ENCODE measurements around the gene POLR2E.

POLR2E gene

DNA sequence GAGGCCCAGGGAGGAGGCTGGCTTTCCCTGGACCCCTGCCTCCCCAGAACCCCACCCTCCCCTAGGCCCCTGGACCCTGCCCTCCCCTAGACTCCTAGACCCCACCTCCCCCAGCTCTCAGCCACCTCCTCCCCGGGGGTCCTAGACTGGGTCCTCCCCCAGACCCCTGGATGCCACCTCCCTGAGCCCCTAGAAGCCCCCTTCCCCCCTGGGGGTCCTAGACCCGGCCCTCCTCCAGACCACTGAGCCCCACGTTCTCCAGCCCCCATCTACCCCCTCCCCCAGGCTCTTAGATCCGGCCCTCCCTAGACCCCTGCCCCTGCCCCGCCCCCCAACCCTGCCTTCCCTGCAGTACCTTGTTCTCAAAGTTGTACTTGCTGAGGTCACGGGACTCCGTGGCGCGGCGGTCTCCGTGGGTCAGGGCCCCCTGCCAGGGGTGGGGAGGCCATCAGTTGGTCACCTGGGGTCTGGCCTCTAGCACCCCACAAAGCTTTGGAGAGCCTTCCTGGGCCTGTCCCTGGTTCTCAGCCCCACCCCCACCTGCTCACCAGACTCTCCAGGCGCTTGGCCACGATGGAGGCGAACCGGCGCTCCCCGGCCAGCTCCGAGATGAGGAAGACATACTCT, 16.6 kb upstream of the POLR2E start:
- DNase-seq = no peak

DNA sequence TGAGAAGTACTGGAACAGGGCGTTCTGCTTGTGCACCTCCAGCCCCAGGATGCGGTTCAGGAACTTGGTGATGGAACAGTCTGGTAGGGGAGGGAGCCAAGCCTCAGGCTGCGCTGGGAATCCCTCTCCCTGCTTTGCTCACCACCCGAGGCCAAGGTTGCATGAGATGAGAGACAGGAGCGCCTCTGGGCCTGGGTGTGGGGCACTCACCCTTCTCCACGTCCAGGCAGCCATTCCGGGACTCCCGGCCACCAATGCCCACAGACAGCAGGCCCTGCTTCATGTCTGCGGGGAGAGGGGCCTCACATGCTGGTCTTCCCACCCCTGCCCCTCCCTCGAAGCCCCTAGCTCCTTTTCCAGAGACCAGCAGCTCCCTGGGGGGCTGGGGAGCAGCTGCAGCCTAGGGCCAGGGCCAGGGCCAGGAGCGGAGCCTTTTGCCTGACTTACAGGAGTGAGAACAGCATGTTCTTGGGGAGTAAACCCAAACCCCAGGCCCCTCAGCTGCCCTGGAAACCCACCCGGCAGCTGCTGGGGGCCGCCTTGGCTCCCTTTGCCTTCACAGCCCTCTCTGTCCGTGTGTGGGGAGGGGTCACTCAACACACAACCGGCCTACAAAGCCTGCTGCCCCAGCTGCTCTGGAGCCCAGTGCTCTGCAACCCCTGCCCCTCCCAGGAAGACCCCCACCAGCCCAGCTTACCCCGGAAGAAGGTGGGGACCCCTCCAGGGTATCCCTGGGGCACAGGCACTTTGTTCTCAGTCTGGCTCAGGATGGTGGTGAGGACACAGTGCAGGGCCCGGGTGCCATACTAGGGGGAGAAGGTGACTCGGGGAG, 15.8 kb upstream of the POLR2E start:
- DNase-seq = no peak

DNA sequence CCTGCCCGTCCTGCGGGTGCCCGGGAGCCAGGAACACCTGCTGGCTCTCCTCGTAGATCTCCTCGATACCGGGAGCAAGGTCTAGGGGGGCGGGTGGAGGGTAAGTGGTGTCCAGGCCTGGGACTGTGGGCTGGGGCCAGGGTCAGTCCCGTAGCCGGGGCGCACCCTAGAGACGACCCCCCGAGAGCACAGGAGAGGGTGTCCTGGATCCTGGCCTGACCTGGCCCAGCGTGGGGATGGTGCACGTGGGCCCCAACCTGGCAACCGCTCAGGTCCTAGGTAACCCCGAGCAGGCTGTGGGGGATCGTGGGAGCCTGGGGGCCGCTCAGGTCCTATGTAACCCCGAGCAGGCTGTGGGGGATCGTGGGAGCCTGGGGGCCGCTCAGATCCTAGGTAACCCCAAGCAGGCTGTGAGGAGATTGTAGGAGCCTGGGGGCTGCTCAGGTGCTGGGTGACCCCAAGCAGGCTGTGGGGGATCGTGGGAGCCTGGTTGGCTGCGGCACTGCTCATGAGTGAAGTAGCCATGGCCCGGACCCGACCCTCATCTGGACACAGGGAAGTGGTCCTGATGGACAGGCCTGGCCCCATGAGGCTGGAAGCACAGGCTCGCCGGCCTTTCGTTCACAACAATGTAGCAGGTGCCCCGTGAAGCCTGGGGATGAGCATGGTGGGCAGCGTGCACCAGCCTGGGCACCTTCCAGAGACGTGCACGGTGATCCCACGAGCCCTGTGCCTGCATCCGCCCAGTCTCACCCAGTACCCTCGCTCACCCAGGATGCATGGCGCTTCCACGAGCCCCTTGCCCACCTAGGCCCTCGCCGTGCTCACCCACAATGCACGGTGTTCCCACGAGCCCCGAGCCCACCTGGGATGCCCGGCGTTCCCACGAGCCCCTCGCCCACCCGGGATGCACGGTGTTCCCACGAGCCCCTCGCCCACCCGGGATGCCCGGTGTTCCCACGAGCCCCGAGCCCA, 14.8 kb upstream of the POLR2E start:
- no peak for DNase-seq

DNA sequence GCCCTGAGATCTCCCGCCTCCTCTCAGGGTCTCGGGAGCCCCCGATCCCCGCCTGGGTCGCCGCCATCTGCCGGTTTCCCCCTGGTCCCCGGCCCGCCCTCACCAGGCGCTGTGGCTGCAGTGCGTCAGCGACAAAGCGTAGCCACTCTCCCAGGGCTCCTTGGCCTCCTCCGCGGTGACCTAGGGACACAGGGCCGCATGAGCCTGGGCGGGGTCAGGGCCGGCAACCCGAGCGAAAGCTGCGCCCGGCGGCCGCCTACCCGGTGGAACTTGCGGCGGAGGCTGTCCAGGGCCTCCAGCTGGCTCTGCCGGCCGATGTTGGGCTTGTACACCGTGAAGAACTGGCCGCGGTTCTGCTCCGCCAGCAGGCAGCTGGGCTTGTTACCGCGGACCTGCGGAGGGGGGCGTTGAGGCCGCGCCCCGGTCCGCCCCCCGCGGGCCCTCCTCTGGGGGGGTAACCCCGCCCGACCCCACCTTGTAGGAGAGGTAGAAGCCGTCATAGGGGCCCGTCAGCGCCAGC, 13.9 kb upstream of the POLR2E start:
- no peak for DNase-seq

DNA sequence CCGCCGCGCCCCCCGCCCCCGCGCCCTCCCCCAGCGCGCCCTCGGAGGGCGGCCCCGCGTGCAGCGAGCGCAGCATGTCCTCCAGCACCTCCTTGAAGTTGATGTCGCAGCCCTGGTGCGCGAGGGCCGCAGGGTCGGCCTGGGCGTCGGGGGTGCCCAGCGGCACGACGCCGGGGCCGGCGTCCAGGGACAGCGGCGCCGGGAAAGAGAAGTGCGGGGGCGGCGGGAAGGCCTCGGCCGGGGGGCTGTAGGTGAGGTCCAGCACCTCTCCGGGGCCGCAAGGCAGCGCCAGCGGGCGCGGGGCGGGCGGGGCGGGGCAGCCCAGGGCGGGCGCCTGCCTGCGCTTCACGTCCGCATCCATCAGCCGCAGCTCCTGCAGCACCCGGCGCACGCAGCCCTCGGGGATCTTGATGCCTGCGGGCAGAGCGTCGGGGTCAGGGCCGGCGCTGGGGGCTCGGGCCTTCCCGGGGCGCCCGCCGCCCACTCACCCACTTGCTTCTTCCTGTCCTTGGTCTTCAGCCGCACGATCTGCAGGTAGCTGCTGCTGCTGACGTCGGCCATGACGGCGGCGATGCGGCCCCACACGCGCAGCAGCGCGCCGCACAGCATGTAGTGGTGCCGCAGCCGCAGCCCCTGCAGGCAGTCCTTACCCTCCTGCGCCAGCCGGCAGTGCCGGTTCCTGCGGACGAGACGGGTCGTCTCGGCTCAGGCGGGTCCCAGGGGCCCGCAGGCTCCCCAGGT, 13.3 kb upstream of the POLR2E start:
- no peak for DNase-seq

DNA sequence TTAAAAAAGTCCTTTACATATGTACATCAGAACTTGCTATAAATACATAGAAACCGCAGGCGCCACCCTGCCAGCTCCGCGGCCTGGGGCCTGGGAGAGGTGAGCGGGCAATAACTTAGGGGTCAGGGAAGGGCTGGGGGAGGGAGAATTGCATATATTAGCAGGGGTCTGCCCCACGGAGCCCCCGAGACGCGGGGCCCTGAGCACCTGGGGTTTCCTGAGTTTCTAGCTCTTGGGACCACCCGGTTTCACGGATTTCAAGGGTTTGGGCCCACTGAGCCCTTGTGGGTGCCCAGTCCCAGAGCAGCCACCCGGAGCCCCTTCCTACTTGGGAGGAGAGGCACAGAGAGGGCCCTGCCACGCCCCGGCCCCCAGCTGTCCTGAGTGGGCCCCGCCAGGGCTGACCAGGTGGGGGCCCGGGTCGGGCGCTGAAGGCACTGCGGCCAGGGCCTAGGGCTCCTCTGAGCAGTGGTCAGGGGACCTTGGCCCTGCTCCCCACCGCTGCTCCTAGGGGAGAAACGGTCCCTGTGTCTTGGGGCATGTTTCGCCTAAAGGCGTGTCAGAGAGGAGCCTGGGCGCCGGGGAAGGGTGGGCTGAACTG, 12.6 kb upstream of the POLR2E start:
- no peak for DNase-seq

DNA sequence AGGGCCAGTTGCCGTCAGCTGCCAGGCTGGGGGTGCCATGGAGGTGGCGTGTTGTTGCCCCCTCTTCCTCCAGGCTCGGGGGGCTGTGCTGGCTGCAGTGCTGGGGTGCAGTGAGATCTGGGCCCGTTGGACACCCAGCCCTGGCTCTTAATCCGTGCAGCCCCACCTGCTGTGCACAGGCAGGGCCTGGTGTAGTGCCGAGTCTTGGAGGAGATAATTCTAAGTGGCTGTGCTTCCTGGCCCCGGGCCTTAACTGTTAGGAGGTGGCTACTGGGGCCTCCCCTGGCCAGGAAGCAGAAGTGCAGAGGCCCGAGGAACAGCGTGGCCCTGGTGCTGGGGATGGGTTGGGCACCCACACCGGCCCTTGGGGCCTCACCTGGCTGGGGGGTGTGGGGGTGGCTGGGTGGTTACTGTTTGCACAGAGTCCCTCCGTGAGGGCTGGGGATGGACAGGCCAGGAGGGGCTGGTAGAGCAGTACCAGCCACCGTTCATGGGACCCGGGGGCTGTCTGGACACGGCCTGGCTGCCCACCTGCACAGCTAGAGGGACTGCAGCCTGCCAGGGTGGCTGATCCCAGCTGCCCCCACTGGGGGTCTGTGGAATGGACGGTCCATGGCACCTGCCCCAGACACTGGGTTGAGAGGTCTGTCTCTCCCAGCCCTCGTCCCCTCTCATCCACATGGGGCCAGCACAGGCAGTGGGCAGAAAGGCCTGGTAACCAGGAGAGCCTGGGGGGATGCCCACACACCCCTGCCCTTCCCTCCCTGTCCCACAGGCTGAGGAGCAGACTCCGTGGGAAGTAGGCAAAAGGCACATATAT, 11.9 kb upstream of the POLR2E start:
- DNase-seq = no peak

DNA sequence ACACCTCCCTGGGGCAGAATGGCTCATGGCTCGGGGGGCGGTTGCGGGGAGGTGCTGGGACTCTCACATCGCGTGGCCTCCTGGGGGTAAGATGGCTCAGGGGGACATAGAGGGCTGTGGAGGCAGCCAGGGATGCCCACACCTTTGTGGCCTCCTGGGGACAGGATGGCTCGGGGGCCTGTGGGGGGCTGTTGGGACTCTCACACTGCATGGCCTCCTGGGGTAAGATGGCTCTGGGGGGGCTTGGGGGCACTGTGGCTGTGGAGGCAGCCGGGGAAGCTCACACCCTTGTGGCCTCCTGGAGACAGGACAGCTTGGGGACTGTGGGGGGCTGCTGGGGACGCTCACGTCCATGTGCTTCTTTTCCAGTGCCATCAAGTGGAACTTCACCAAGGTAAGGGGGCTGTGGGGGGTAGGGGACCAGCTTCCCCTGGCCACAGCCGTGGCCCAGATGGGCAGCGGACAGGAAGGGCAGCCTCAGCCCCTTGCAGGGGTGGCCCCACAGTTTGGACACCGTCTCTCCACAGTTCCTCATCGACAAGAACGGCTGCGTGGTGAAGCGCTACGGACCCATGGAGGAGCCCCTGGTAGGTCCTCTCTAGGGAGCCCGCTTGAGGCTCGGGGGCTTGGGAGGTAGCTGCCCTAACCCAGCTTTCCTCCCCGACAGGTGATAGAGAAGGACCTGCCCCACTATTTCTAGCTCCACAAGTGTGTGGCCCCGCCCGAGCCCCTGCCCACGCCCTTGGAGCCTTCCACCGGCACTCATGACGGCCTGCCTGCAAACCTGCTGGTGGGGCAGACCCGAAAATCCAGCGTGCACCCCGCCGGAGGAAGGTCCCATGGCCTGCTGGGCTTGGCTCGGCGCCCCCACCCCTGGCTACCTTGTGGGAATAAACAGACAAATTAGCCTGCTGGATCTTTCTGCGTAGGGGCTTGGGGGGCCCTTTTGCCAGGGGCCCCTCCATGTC, 11.0 kb upstream of the POLR2E start:
- no peak for DNase-seq

DNA sequence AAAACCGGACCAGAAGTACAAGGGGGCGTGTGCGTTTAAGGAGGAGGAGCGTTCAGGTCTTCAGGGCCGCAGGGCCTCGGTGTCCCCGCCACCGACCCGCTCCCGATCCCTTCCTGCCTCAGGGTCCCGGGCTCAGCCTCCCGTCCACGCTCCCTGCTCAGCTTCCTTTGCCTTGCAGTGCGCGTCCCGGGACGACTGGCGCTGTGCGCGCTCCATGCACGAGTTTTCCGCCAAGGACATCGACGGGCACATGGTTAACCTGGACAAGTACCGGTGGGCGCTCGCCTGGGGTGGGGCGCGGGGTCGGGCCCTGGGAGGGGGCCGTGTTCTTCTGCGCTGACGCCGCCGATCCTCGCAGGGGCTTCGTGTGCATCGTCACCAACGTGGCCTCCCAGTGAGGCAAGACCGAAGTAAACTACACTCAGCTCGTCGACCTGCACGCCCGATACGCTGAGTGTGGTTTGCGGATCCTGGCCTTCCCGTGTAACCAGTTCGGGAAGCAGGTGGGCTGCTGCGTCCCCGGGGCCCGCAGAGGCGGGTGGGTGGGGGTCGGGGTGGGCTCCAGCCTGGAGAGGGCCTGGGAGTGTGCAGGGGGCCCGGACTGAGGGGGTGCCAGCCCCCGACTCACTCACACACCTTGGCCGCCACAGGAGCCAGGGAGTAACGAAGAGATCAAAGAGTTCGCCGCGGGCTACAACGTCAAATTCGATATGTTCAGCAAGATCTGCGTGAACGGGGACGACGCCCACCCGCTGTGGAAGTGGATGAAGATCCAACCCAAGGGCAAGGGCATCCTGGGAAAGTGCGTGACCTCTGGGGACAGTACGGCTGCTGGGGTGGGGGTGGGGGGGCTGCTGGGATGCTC, 10.1 kb upstream of the POLR2E start:
- DNase-seq = peak in 5 of 51 donors; percentile 12 to 57 (median 34)

DNA sequence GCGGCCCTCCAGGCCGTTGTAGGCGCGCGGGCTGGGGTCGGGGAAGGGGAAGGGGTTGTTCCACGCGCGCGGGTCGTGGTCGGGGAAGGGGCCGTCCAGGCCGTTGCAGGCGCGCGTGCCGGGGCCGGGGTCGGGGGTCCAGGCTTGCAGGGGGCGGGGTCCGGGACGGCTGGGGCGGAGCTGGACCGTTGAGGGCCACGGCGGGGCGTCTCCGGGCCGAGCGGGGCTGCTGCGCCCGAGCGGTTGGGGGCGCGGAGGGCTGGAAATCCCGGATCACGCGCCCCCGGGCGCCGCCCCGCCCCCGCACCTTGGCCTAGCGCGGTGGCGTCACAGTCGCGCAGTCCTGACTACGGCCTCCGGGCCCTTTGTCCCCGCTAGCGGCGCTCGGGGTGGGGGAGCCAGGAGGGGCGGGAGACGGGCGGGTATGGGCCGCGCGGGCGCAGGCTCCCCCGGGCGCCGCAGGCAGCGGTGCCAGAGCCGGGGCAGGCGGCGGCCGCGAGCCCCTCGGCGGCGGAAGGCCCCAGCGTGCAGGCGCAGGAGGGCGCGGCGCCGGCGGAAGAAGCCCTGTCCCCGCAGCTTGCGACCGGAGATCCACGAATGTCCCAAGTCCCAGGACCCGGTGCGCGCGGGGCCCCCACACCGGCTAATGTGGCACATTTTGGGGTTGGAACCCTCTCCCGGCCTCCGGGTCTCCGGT, 9.3 kb upstream of the POLR2E start:
- peak in 49 of 51 donors; percentile 28 to 85 (median 68) for DNase-seq

DNA sequence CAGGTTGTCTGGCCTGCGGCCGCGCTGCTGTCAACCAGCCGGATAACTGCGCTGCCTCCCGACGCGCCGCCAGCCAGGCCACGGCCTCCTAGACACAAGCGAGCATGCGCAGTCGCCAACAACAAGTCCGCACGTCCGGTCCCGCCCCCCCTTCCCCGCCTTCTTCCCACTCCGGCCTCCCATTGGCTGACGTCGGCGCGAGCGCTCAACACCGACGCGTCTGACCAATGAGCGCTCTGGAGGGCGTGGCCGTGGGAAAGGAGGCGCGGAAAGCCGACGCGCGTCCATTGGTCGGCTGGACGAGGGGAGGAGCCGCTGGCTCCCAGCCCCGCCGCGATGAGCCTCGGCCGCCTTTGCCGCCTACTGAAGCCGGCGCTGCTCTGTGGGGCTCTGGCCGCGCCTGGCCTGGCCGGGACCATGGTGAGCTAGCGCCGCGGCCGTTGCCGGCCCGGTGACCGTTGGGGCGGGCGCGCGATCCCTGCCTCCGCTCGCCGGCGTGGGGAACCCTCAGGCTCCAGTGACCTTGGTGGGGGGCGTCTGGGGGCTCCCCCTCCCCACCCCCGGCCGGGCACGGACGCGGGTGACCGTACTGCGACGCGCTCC, 8.6 kb upstream of the POLR2E start, which contains the start of gene GPX4:
Gene GPX4 (plus strand): TSS at position 287 of the 603 bp plus-strand sequence. CDS start 50 bp downstream, at position 337.
- DNase-seq = peak; percentile 89 to 99 (median 97)

DNA sequence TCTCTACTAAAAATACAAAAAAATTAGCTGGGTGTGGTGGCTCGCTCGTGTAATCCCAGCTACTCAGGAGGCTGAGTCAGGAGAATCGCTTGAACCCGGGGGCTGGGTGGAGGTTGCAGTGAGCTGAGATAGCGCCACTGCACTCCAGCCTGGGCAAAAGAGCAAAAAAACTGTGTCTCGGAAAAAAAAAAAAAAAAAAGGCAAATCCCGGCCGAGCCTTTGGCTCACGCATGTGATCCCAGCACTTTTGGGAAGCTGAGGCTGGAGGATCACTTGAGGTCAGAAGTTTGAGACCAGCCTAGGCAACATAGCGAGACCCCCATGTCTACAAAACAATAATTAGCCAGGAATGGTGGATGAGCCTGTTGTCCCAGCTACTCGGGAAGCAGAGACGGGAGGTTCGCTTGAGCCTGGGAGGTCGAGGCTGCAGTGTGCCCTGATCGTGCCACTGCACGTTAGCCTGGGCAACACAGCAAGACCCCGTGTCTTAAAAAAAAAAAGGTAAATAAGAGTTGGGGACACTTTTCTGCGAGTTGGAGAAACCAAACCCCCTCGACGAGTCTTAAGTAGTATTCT, 8.0 kb upstream of the POLR2E start:
- no peak for DNase-seq

DNA sequence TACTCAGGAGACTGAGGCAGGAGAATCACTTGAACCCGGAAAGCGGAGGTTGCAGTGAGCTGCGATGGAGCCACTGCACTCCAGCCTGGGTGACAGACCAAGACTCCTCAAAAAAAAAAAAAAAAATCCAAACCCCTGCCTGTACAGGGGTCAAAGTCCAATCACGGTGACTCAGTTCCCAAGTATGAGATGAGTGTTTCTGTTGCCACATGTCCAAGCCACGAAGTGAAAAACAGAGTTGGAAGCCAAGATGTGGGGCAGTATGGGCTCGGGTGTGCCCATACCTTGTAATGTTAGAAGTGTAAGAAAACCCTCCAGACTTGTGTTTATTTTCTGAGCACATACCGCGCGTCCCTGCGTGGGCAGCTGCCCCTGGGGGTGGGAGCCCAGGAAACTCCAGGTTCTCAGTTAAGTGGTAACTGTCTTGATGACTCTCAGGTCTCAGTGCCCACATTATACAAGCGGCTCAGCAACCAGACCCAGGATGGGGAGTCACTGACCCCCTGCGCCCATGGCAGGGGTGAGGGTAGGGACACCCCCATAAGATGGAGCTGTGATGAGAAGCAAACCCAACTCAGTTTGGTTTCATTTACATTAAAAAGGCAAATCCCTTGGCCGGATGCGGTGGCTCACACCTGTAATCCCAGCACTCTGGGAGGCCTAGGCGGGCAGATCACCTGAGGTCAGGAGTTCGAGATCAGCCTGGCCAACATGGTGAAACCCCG, 7.4 kb upstream of the POLR2E start:
- peak in 1 of 51 donors; percentile 3 for DNase-seq

DNA sequence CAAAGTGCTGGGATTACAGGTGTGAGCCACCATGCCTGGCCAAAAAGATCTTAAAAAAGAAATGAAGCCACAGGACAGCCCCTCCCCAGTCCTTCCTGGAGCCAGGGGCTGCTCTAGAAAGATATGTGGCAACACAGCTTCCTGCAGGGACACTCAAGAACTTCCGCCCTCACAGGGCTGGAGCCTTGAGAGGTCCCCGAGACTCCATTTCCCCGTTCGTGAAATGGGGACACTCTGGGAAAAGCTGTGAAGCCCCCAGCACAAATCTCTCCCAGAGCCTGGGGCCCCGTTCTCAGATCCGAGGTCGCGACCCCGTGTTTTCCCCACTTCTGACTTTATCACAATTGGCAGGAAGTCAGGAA, 6.1 kb upstream of the POLR2E start:
- peak in 1 of 51 donors; percentile 31 for DNase-seq

Measured in hypothalamus (tissue), 51 donors.